Measurements from ENCODE around the gene TSPAN5.

DNA sequence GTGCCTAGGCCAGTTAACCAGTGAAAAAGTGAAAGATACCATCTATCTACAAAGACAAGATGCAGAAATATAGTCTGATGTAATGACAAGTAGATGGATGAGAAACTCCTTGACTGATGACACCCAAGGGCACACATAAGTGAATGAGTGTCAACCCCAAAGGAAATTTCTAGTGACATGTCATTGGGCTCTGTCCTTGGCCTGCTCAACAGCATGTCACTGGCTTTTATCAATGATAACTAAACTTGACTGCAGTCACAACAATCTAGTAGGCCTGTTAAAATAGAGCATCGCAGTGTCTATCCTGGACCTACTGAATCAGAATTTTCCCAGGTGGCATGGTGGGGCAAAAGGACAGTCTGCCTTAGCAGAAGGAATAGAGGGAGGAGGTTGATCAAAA, 155.8 kb downstream of the TSPAN5 start:
- TF ChIP-seq, protein P1, sequence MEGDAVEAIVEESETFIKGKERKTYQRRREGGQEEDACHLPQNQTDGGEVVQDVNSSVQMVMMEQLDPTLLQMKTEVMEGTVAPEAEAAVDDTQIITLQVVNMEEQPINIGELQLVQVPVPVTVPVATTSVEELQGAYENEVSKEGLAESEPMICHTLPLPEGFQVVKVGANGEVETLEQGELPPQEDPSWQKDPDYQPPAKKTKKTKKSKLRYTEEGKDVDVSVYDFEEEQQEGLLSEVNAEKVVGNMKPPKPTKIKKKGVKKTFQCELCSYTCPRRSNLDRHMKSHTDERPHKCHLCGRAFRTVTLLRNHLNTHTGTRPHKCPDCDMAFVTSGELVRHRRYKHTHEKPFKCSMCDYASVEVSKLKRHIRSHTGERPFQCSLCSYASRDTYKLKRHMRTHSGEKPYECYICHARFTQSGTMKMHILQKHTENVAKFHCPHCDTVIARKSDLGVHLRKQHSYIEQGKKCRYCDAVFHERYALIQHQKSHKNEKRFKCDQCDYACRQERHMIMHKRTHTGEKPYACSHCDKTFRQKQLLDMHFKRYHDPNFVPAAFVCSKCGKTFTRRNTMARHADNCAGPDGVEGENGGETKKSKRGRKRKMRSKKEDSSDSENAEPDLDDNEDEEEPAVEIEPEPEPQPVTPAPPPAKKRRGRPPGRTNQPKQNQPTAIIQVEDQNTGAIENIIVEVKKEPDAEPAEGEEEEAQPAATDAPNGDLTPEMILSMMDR (IDR thresholded peaks at IDR 0.05) = no peak
- no peak for TF ChIP-seq POLR2A (IDR thresholded peaks at IDR 0.05)
